Left hindlimb (tissue), 1 donor: Measurements from ENCODE around the gene CARD6.
"Not testable (repeated sequence)": the region's sequence is repeated elsewhere in the genome, so short reads cannot be mapped to it uniquely, and the experiment has no call there.

Experiments
- DNase-seq: peaks from one replicate; pipeline ENCODE4 v3.0.0-alpha.2; 2018

CARD6 gene

DNA sequence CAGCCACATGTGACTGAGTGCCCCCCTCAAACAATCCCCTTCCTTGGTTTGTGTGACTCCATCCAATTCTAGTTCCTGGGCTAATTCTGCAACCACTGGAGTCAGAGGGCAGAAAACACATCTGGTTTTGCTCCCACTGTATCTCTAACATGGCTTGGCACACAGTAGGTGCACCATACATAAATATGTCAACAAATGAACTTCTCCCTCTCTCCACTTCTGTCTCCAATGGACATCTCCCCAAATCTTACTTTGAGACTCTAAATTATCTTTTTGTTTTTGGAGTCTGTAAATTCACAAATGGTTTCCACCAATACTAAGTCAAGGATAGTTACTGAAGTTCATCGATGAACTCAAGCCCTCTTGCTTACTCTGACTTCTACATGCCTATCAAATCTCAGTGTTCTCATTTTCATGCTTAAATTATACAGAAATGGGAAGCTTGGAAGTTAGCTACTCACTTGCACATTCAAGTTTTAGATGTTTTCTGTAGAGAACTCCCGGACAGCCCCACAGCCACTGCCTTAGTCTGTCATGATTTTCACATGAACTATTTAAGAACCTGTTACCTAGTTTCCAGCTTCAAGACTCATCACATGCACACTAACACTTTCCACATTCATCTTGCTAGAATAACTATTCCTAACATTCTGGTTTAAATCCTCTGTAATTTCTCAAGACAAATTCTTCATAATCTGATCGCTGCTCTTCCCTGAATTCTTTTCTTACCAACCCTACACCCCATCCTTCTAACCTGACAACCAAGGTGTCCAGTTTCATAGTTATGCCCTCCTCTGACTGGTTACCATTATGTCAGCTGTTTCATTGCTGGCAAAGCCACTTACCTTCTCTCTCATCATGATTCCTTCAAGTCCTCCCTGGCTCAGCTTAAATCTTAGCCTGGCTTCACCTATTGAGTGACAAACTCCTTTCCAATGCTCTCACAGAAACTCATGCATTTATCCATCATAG is 12.2 kb upstream of the CARD6 start:
- no peak for DNase-seq

GRCh38 chr5:40829748-40830533 is 11.2 kb upstream of the CARD6 start:
- no peak for DNase-seq

DNA sequence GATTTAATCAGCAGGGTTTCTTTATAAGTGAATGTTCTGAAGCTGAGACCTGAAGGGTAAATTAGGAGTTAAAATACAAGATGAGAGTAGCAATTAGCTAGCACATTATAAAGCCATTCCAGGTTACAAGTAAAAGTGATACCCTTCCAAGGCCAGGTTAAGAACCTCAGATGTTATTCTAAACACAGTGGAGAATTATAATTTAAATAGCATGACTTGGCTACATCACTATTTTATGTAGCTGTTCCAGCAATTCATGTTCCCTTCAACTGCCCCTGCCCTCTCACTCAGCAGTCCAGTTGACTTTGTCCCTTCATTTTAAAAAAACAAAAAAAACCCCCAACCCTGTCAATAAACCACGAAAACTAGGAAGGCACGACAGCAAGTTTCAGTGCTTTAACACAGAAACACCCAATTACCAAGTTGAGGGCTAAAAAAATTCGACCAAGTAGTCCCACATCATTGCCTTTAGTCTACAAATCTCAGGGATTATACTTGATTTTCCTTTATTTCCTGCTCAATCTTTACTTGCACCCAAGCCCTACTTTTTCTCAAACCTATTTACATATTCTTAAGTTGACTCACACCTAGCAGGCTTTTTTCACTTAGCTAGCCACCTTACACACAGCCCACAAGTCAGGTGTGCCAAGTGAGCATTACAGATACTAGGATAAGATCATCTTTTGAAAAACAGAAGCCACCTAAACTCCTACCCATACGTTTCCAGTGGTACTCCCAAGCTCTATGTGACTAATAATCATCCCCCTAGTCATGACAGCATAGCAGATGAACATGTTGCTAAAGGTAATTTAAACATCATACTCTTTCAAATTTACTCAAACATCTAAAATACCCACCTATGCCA is 9.6 kb upstream of the CARD6 start:
- no peak for DNase-seq

DNA sequence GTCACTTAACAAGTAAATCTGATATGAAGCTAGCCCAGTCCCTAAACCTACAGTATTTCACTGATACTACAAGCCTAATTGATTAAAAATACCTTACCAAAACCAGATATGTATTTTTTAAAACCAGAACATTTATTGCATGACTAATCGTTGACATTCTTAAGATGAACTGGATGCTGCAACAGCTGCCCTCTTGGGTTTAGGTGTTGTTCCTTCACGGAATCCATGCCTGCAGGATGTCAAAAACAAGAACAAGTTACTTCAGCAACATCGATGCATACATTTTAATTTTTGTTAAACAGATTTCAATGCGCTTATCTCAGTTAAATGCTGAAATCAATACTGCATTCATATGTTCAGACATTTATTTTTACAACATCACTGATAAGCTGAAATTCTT is 8.8 kb upstream of the CARD6 start:
- DNase-seq: no peak

DNA sequence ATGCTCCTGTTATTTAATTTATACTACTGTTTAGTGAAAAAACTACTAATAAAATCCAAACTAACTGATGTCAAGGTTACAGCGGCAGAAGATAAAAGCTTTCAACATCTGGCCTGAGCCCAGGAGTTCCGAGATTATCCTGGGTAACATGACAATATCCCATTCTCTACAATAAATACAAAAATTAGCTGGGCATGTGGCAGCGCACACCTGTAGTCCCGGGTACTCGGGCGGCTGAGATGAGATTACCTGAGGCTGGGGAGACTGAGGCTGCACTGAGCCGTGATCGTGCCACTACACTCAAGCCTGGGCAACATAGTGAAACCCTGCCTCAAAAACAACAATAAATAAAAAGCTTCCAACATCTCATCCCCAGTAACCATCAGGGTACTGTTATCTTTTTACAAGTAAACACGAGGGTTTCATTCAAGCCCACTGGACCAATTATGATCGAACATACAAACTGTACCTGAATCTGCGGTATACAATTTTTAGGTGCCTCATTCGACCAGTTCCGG is 7.4 kb upstream of the CARD6 start:
- no peak for DNase-seq

DNA sequence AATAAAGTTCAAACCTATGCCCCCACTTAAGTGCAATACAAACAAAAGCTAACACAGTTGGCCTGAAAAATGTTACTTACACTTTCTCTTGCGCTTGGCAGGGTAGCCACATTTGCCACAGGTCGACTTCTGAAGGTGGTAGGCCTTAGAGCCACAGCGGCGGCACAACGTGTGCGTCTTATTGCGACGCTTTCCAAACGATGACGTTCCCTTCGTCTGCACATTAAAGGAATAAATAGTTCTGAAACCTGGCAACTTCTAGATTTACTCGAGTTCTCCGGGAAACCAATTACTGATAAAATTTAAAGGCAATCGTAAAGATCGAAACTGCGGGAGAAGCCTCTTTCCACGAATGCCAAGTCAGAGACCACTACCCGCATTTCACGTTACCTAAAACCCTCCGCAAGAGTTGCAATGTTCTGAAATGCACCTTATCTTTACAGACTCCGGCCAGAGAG is 6.7 kb upstream of the CARD6 start:
- DNase-seq: peak; percentile 36

DNA sequence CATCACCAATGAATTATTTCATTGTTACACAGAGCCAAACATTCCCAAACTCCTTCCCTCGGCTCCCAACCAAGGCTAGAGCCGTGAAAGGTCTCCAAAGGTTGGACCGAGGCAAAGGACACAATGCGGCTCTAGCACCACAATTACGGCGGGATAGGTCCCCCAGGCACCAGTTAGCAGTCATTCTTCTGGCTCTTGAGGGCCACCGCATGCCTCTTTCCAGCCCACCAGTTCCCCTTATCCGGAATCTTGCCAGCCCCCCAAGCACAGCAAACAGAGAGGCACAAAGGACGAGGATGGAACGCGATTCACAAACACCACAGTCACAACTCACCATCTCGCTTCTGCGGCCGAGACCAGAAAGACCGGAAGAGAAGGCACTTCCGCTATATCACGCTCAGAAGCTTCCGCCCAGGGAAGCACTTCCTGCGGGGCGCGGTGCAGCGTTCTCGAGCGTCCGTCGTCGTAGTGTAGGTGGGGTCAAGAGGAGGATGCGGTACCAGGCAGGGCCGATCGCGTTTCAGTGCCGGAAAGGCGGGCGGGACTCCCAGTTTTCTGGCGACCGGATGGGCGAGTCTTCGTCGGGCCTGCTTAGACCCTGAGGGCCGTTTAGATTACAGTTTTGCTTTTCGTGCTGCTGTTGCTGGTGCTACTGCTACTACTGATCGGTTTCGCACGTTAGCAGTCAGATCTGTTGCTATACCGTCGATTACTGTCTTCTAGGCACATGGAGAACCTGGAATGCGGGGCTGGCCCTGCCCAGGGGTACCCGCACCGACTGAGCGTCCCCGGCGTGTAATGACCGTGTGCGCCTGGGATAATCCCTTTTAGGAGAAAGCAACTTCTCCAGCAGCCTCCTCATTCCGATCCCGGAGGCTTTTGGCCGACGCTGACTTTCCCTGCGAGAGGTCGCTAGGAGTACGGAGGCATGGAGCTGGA is 6.0 kb upstream of the CARD6 start, which contains the start of gene RPL37:
Gene RPL37 (minus strand): TSS at position 374 of the 939 bp plus-strand sequence. CDS start 37 bp downstream, at position 337.
- DNase-seq: peak; percentile 97

DNA sequence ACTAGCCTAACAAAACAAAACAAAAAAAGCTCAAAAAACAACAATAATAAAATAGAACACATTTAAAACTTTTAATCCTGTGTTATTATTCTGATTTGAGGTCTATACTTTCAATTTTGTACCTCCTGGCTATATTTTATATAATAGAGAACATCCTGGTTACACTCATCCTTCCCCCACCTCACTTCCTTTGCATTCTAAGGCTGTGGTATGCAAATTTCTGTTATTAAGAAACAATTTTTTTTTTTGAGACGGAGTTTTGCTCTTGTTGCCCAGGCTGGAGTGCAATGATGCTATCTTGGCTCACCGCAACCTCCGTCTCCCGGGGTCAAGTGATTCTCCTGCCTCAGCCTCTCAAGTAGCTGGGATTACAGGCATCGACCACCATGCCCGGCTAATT is 3.1 kb upstream of the CARD6 start:
- DNase-seq: no peak

DNA sequence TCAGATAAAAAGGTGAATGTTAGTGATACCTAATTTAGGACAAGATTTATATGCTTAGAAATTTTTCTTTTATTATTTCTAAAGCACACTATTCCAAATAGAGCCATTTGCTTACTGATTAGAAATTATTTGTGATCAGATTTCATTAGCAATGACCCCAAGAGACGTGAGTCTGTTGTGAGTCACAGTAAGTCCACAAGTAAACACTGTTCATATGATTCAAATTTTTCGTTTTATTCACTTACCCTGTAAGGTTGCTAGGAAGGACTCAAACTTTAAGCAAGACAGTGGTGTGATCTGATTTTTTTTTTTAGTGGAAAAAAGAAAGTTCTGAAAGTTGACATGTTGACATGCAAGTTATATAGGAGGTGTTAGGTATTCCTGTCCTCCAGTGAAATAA is 1.2 kb downstream of the CARD6 start:
- DNase-seq: no peak

DNA sequence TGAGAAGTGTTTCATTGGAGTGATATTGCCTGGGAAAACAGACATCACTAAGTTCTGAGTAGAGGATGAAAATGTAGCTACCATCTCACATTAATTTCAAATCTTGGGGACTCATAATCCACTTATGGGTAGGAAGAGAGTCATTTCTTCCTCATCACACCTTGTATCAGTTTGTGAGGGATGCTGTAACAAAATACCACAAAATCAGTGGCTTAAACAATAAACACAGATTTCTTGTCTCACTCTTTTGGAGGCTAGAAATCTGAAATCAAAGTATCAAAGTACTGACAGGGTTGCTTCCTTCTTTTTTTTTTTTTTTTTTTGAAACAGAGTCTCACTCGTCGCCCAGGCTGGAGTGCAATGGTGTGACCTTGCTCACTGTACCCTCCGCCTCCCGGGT is 3.4 kb downstream of the CARD6 start:
- DNase-seq: no peak

GRCh38 chr5:40846371-40846770 is 5.2 kb downstream of the CARD6 start:
- DNase-seq: no peak

GRCh38 chr5:40847525-40847924 is 6.4 kb downstream of the CARD6 start:
- no peak for DNase-seq

DNA sequence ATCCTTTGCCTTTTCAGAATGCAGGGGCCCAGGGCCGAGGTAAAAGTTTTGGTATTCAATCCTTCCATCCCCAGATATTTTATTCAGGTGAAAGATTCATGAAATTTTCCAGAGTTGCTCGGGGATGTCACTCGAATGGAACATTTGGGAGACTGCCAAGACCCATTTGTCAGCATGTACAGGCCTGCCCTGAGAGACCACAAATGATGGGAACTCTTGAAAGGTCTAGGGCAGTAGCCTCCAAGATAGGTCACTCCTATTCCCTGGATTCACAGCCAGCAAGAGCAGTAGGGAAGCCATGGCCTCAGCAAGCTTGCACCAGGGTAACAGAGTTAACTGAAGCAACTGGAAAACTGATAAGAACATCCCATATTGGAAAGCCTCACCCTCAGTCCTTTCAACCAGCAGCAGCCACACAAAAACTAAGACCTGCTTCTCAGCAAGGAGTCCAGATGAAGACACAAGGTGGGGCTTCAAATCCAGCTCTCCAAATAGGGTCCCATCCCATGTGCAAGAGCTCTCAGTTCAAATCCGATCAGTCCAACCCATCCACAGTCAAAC is 12.5 kb downstream of the CARD6 start:
- DNase-seq: no peak

DNA sequence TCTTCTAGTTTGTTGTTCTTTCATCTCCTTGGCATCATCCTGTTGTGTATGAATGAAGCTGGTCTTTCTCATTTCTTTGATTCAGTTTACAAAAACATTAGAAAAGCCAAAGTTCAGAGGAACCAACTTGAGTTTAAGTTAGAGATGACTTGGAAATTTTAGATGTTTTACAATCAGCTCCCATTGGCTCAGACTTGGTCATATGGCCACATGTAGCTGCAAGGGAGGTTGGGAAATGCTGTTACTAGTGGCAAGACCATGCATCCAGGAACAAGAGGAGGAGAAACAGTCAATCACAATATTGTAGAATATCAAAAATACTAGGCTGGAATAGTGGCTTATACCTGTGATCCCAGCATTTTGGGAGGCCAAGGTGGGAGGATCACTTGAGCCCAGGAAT is 19.5 kb downstream of the CARD6 start:
- DNase-seq: no peak

DNA sequence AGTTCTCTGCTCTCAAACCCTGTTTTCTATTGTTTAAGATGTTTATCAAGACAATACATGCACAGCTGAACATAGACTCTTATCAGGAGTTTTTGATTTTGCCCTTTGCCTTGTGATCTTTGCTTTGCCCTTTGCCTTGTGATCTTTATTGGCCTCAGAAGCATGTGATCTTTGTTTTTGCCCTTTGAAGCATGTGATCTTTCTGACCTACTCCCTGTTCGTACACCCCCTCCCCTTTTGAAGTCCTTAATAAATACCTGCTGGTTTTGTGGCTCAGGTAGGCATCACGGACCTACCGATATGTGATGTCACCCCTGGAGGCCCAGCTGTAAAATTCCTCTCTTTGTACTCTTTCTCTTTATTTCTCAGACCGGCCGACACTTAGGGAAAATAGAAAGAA is 23.8 kb downstream of the CARD6 start:
- not testable (repeated sequence) for DNase-seq

- DNase-seq: no peak
Measured at GRCh38 chr5:40866844-40867243, 25.7 kb downstream of the CARD6 start.

DNA sequence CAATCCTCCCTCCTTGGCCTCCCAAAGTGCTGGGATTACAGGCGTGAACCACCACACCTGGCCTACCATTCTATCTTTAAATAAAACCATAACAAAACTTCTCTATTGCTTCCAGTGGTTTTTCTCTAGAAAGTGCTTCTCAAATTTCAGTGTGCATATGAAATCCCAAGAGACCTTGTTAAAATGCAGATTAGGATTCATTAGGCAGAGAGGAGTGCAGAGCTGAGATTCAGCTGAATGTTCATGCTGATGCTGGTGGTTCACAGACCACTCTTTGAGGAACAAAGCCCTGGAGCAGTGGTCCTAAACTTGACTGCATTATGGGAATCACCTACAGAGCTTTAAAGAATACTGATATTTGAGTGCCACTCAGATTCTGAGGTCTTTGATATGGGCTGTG is 28.2 kb downstream of the CARD6 start:
- no peak for DNase-seq

DNA sequence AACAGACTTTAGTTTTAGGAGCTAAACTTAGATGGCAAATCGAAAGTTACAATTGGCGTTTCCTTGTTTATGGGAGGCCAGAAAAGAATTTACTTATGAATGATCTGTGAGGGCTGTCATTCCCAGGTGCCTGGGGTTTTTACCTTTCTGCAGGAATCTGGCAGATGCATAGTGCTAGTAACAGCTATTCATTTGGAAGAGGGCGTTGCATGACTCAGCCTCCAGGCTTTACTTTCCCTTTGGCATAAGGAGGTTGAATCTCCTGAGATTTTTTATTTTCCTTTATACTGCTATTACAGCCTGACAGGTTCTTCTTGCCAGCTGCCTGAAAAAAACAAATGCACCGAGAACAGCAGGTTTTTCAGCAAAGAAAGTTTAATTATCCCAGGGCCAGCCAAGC is 30.0 kb downstream of the CARD6 start:
- DNase-seq: no peak

DNA sequence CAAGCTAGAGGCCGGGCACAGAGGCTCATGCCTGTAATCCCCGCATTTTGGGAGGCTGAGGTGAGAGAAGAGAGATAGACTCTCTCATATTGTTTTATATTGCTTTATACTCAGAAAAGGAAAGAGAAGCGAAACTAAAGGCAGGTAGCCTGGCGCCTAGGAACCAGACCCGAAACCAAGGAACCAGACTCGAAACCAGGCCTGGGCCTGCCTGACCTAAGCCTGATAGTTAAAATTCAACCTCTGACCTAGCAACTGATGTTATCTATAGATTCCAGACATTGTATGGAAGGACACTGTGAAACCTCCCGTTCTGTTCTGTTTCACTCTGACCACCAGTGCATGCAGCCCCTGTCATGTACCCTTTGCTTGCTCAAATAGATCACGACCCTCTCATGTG is 31.1 kb downstream of the CARD6 start:
- not testable (repeated sequence) for DNase-seq

DNA sequence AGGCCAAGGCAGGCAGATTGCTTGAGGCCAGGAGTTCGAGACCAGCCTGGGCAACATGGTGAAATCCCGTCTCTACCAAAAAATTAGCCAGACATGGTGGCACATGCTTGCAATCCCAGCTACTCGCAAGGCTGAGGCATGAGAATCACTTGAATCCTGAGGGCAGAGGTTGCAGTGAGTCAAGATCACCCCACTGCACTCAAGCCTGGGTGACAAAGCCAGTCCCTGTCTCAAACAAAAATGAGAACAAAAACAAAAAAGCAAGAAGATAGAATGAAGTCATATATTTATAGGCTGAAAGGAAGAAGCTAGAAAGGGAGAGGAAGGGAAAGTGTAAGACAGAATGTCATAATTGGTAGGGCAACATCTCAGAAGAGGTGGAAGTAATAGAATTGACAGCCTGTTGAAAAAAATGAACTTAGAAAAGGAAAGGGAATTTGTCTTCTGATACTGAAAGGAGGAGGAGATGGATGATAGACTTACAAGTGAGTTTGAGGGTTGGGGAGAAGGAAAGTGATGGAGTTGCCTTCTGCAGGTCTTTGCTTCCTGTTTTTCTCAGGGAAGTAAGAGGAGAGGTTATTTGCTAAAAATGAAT is 32.2 kb downstream of the CARD6 start:
- no peak for DNase-seq

DNA sequence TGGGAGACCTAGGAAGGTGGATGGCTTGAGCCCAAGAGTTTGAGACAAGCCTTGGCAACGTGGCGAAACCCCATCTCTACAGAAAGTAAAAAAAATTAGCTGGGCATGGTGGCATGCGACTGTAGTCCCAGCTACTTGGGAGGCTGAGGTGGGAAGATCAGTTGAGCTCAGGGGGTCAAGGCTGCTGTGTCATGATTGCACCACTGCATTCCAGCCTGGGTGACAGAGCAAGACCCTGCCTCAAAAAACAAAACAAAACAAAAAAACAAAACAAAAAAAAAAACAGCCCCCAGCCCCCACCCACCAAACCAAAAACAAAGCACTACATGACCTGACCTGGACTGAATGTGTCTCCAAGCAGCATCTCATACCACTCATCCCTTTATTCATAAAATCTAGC is 34.8 kb downstream of the CARD6 start:
- DNase-seq: no peak
